ENCODE results near the gene CLPTM1.

- no peak for TF ChIP-seq CTCF (optimal IDR thresholded peaks at IDR 0.05 in 1 of 3, IDR thresholded peaks at IDR 0.05 in 1 of 3, conservative IDR thresholded peaks at IDR 0.05 in 1 of 3; ENCODE audit: extremely low read depth in 1 of 3, insufficient read depth in 2 of 3, low read length in 3 of 3)
- no peak for TF ChIP-seq EZH2 (IDR thresholded peaks at IDR 0.05; ENCODE audit: low read length)
Observed at GRCh38 chr19:44987148-44987675, 32.0 kb downstream of the CLPTM1 start.

Measured in keratinocyte (primary cell).